C4-2B (cell line): ENCODE measurements around the gene ASL.
"Not testable (repeated sequence)": the region's sequence is repeated elsewhere in the genome, so short reads cannot be mapped to it uniquely, and the experiment has no call there.

Experiments used
- H3K27ac ChIP-seq: fragments of 450-650 bp; 2 replicates; pipeline ENCODE4 v1.5.1; 2017
- ZFX ChIP-seq: fragments of 450-650 bp; IDR thresholded peaks from 2 replicates; pipeline ENCODE4 v1.6.1; 2017
- TF ChIP-seq, protein P1 (sequence below): fragments of 450-650 bp; conservative IDR thresholded peaks from 2 replicates; pipeline ENCODE4 v1.5.1; 2017; ENCODE audit warnings: mild to moderate bottlenecking

The ASL gene

DNA sequence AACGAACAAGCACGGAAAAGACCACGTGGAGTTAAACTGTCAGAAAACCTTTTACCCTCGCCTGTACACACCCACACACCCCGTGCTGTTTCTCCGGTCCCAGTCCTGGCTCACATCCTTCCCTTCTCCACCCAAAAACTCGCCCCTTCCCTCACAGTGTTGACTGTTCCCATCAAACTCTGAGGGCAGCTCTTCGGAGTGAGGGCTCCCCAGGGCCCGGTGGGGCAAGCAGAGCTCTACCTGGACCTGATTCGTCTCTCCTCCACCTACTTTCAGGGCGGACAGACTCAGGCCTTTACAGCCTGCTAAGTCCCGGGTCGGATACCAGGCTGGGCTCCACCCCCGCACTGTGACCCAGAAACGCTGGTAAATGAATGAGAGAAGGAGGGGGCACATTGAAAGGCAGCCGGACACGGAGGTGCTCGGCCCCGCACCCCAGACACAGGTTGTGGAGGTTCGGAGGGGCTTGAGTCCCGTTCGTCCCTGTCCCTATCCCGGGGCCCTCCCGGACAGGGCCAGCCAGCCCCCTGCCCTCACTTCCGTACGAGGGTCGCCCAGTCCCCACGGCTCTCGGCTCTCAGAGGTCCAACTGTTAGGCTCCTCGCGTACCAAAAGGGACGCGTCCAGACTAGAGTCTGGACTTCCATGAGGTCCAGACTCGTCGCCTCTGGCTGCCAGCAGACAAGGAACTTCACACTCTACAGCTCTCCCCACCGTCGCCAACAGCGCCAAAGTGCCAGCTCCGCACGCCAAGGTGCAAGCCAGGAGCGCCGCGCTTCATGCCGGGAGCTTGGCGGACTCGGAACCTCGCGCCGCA lies 31.7 kb upstream of the ASL start:
- TF ChIP-seq, protein P1, sequence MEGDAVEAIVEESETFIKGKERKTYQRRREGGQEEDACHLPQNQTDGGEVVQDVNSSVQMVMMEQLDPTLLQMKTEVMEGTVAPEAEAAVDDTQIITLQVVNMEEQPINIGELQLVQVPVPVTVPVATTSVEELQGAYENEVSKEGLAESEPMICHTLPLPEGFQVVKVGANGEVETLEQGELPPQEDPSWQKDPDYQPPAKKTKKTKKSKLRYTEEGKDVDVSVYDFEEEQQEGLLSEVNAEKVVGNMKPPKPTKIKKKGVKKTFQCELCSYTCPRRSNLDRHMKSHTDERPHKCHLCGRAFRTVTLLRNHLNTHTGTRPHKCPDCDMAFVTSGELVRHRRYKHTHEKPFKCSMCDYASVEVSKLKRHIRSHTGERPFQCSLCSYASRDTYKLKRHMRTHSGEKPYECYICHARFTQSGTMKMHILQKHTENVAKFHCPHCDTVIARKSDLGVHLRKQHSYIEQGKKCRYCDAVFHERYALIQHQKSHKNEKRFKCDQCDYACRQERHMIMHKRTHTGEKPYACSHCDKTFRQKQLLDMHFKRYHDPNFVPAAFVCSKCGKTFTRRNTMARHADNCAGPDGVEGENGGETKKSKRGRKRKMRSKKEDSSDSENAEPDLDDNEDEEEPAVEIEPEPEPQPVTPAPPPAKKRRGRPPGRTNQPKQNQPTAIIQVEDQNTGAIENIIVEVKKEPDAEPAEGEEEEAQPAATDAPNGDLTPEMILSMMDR = no peak
- no peak for TF ChIP-seq ZFX
- H3K27ac ChIP-seq = no peak overlapping the region

GRCh38 chr7:66044498-66044854 lies 31.1 kb upstream of the ASL start:
- not testable (repeated sequence) for H3K27ac ChIP-seq

- H3K27ac ChIP-seq = no peak overlapping the region
- TF ChIP-seq, protein P1 = no peak
- TF ChIP-seq ZFX = no peak
Observed at GRCh38 chr7:66047426-66047825, 28.2 kb upstream of the ASL start.

DNA sequence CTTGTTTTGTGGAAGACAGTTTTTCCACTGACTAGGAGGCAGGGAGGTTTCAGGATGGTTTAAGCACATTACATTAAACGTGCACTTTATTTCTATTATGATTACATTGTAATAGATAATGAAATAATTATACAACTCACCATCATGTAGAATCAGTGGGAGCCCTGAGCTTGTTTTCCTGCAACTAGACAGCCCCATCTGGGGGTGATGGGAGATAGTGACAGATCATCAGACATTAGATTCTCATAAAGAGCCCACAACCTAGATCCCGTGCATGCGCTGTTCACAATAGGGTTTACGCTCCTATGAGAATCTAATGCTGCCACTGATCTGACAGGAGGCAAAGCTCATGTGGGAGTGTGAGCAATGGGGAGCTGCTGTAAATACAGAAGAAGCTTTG lies 25.7 kb upstream of the ASL start:
- not testable (repeated sequence) for H3K27ac ChIP-seq

- no peak for TF ChIP-seq ZFX
- TF ChIP-seq, protein P1 = no peak
- no peak overlapping the region for H3K27ac ChIP-seq
Observed at GRCh38 chr7:66050337-66050957, 25.2 kb upstream of the ASL start.

- no peak for TF ChIP-seq ZFX
- TF ChIP-seq, protein P1 = no peak
- H3K27ac ChIP-seq = no peak overlapping the region
Observed at GRCh38 chr7:66050990-66051448, 24.6 kb upstream of the ASL start.

DNA sequence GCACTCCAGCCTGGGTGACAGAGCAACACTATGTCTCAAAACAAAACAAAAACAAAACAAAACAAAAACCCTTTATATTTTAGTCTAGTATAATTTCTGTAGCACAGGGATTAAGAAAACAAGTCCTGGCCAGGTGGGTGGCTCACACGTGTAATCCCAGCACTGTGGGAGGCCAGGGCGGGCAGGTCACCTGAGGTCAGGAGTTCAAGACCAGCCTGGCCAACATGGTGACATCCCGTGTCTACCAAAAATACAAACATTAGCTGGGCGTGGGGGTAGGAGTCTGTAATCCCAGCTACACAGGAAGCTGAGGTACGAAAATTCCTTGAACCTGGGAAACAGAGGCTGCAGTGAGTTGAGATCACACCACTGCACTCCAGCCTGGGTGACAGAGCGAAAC lies 23.2 kb upstream of the ASL start:
- H3K27ac ChIP-seq = no peak overlapping the region
- no peak for TF ChIP-seq ZFX
- TF ChIP-seq, protein P1 = no peak

GRCh38 chr7:66054063-66054462 lies 21.6 kb upstream of the ASL start:
- no peak overlapping the region for H3K27ac ChIP-seq
- TF ChIP-seq ZFX = no peak
- TF ChIP-seq, protein P1 = no peak
